Activated T-cell treated with anti-CD3 and anti-CD28 coated beads, Interleukin-2, amount 50 U/mL, for 72 hours (primary cell): ENCODE measurements around the gene CNTNAP2. TPM values are rescaled to one million over a fixed set of nuclear protein-coding genes. Genes with fewer than 3 reads are reported as not detected.
"Not testable (repeated sequence)": the region's sequence is repeated elsewhere in the genome, so short reads cannot be mapped to it uniquely, and the experiment has no call there.

Experiments
- ATAC-seq, 2 donors: fragments of 150-1000 bp; cut with Tn5 transposase; replicated peaks in 1 of 2; 2 replicates each; pipeline ENCODE4 v1.10.0; 2021; ENCODE audit warnings: moderate library complexity in 2 of 2, mild to moderate bottlenecking in 1 of 2
- DNase-seq, 2 donors: peaks; one replicate each; pipeline ENCODE4 v3.0.0; 2021 to 2022; ENCODE audit warnings: mixed read lengths in 1 of 2
- H3K27ac Mint-ChIP-seq: one replicate; pipeline ENCODE4 v1.8.0; 2022; ENCODE audit warnings: mild to moderate bottlenecking, moderate library complexity, mixed read lengths
- H3K27me3 Mint-ChIP-seq: one replicate; pipeline ENCODE4 v1.8.0; 2022; ENCODE audit warnings: low read depth, mixed read lengths
- H3K36me3 Mint-ChIP-seq, 2 donors: one replicate each; pipeline ENCODE4 v1.8.0; 2022; ENCODE audit warnings: mixed read lengths in 2 of 2, mild to moderate bottlenecking in 1 of 2; ENCODE audit not compliant: insufficient read depth in 2 of 2
- H3K4me1 Mint-ChIP-seq: one replicate; pipeline ENCODE4 v1.8.0; 2022; ENCODE audit warnings: low read depth, mixed read lengths
- H3K4me3 Mint-ChIP-seq, 2 donors: one replicate each; pipeline ENCODE4 v1.8.0; 2022; ENCODE audit warnings: mild to moderate bottlenecking in 2 of 2, mixed read lengths in 2 of 2, moderate library complexity in 2 of 2
- H3K9me3 Mint-ChIP-seq, 2 donors: one replicate each; pipeline ENCODE4 v1.8.0; 2022; ENCODE audit warnings: mixed read lengths in 2 of 2
- total RNA-seq, 2 donors: library from RNA; stranded (reverse); gene quantifications; one replicate each; pipeline ENCODE4 v1.2.3, GENCODE V29; 2022

The CNTNAP2 gene
- total RNA-seq, 2 donors from 2014 or later: not detected

GRCh38 chr7:148464947-148465346 lies 2348.3 kb downstream of the CNTNAP2 start:
- no peaks in the 10 kb centered on the region for H3K27me3 Mint-ChIP-seq
- no peaks in the 10 kb centered on the region for H3K36me3 Mint-ChIP-seq
- DNase-seq: no peak
- H3K4me3 Mint-ChIP-seq: no peak overlapping the region
- H3K27ac Mint-ChIP-seq: no peak overlapping the region
- no peaks in the 10 kb centered on the region for H3K4me1 Mint-ChIP-seq
- ATAC-seq: no peak
- H3K9me3 Mint-ChIP-seq: peaks cover 9% of the 10 kb centered on the region in 2 donors

GRCh38 chr7:148465441-148465840 lies 2348.8 kb downstream of the CNTNAP2 start:
- not testable (repeated sequence) for H3K27ac Mint-ChIP-seq, H3K4me3 Mint-ChIP-seq, H3K27me3 Mint-ChIP-seq, H3K4me1 Mint-ChIP-seq, H3K36me3 Mint-ChIP-seq, H3K9me3 Mint-ChIP-seq, ATAC-seq, DNase-seq

GRCh38 chr7:148466120-148466519 lies 2349.5 kb downstream of the CNTNAP2 start:
- ATAC-seq (no peak), DNase-seq (no peak)
- Mint-ChIP-seq H3K4me1 (no peaks in the 10 kb centered on the region), H3K4me3 (no peak overlapping the region), H3K9me3 (peaks cover 9% of the 10 kb centered on the region in 2 donors), H3K36me3 (no peaks in the 10 kb centered on the region), H3K27me3 (no peaks in the 10 kb centered on the region), H3K27ac (no peak overlapping the region)

- ATAC-seq (no peak), DNase-seq (no peak)
- Mint-ChIP-seq H3K27me3 (peaks cover 12% of the 10 kb centered on the region), H3K4me3 (no peak overlapping the region), H3K4me1 (no peaks in the 10 kb centered on the region), H3K9me3 (no peaks in the 10 kb centered on the region), H3K27ac (no peak overlapping the region), H3K36me3 (no peaks in the 10 kb centered on the region)
Measured at GRCh38 chr7:148468700-148469098, 2352.1 kb downstream of the CNTNAP2 start.
